H9 (cell line): ENCODE results near the gene C19orf47. TPM values are rescaled to one million over a fixed set of nuclear protein-coding genes. Genes with fewer than 3 reads are reported as not detected.

ENCODE experiments used
- DNase-seq: peaks from one replicate; pipeline ENCODE4 v3.0.0-alpha.2; 2017
- H2AFZ ChIP-seq: one replicate; pipeline ENCODE4 v1.6.1; 2013; ENCODE audit warnings: mild to moderate bottlenecking, low read length, control low read depth, moderate library complexity
- H2AK5ac ChIP-seq: 2 replicates; pipeline ENCODE4 v1.6.1; 2013; ENCODE audit warnings: low read length, control low read depth, mixed read lengths; ENCODE audit not compliant: insufficient read length
- H2BK120ac ChIP-seq: one replicate; pipeline ENCODE4 v1.6.1; 2013; ENCODE audit warnings: low read depth, mild to moderate bottlenecking, low read length, control low read depth, inconsistent platforms; ENCODE audit not compliant: poor library complexity, severe bottlenecking
- H2BK12ac ChIP-seq: 2 replicates; pipeline ENCODE4 v1.6.1; 2013; ENCODE audit warnings: low read length, control low read depth, mixed read lengths, low read depth; ENCODE audit not compliant: insufficient read length
- H2BK15ac ChIP-seq: 2 replicates; pipeline ENCODE4 v1.6.1; 2013; ENCODE audit warnings: low read depth, low read length, control low read depth
- H2BK20ac ChIP-seq: one replicate; pipeline ENCODE4 v1.6.1; 2013; ENCODE audit warnings: low read depth, mild to moderate bottlenecking, low read length, control low read depth, inconsistent platforms; ENCODE audit not compliant: poor library complexity, severe bottlenecking
- H2BK5ac ChIP-seq: 2 replicates; pipeline ENCODE4 v1.6.1; 2013; ENCODE audit warnings: low read length, control low read depth, mixed read lengths; ENCODE audit not compliant: insufficient read length
- H3K14ac ChIP-seq: 2 replicates; pipeline ENCODE4 v1.6.1; 2013; ENCODE audit warnings: low read length, control low read depth; ENCODE audit not compliant: insufficient read depth
- H3K18ac ChIP-seq: 2 replicates; pipeline ENCODE4 v1.6.1; 2013; ENCODE audit warnings: low read depth, mild to moderate bottlenecking, mixed read lengths, low read length, control low read depth; ENCODE audit not compliant: insufficient read length
- H3K23ac ChIP-seq: 2 replicates; pipeline ENCODE4 v1.6.1; 2013; ENCODE audit warnings: low read length, control low read depth, mixed read lengths, low read depth; ENCODE audit not compliant: insufficient read length
- H3K23me2 ChIP-seq: 2 replicates; pipeline ENCODE4 v1.6.1; 2013; ENCODE audit warnings: low read depth, mild to moderate bottlenecking, mixed read lengths, low read length, control low read depth; ENCODE audit not compliant: insufficient read length, poor library complexity, severe bottlenecking
- H3K27ac ChIP-seq: 2 replicates; pipeline ENCODE4 v1.5.1; 2013; ENCODE audit warnings: low read length, control low read depth, mixed read lengths, low read depth; ENCODE audit not compliant: insufficient read length
- H3K27me3 ChIP-seq: 2 replicates; pipeline ENCODE4 v1.6.1; 2013; ENCODE audit warnings: low read length, control low read depth, inconsistent platforms; ENCODE audit not compliant: insufficient read depth
- H3K4ac ChIP-seq: 2 replicates; pipeline ENCODE4 v1.6.1; 2013; ENCODE audit warnings: low read depth, mild to moderate bottlenecking, control low read depth, inconsistent platforms, low read length, moderate library complexity
- H3K4me1 ChIP-seq: 2 replicates; pipeline ENCODE4 v1.6.1; 2013; ENCODE audit warnings: low read length, control low read depth, inconsistent platforms; ENCODE audit not compliant: insufficient read depth
- H3K4me2 ChIP-seq: 2 replicates; pipeline ENCODE4 v1.6.1; 2013; ENCODE audit warnings: low read length, control low read depth, mixed read lengths; ENCODE audit not compliant: insufficient read length, insufficient read depth
- H3K56ac ChIP-seq: 2 replicates; pipeline ENCODE4 v1.6.1; 2013; ENCODE audit warnings: low read depth, mild to moderate bottlenecking, mixed read lengths, low read length, control low read depth; ENCODE audit not compliant: insufficient read length
- H3K79me1 ChIP-seq: 2 replicates; pipeline ENCODE4 v1.6.1; 2013; ENCODE audit warnings: low read depth, mild to moderate bottlenecking, moderate library complexity, low read length, control low read depth, inconsistent platforms; ENCODE audit not compliant: insufficient read depth, poor library complexity, severe bottlenecking
- H3K79me2 ChIP-seq: 2 replicates; pipeline ENCODE4 v1.6.1; 2013; ENCODE audit warnings: low read length, control low read depth, inconsistent platforms; ENCODE audit not compliant: insufficient read depth
- H3K9ac ChIP-seq: 2 replicates; pipeline ENCODE4 v1.6.1; 2013; ENCODE audit warnings: low read length, control low read depth, mixed read lengths; ENCODE audit not compliant: insufficient read length; ENCODE audit errors: extremely low read depth
- H3K9me3 ChIP-seq: one replicate; pipeline ENCODE4 v1.6.1; 2013; ENCODE audit warnings: low read depth, low read length, inconsistent platforms; ENCODE audit not compliant: control insufficient read depth
- H3T11ph ChIP-seq: one replicate; pipeline ENCODE4 v1.6.1; 2013; ENCODE audit warnings: mild to moderate bottlenecking, low read length, control low read depth, inconsistent platforms
- H4K20me1 ChIP-seq: one replicate; pipeline ENCODE4 v1.6.1; 2013; ENCODE audit not compliant: control insufficient read depth, insufficient read length, insufficient read depth
- H4K5ac ChIP-seq: 2 replicates; pipeline ENCODE4 v1.6.1; 2013; ENCODE audit warnings: low read depth, mild to moderate bottlenecking, mixed read lengths, low read length, control low read depth; ENCODE audit not compliant: insufficient read length
- H4K8ac ChIP-seq: replicated peaks from 2 replicates; pipeline ENCODE4 v1.6.1; 2013; ENCODE audit warnings: low read length, control low read depth, mixed read lengths, low read depth; ENCODE audit not compliant: insufficient read length
- H4K91ac ChIP-seq: 2 replicates; pipeline ENCODE4 v1.6.1; 2013; ENCODE audit warnings: low read depth, mild to moderate bottlenecking, moderate library complexity, mixed read lengths, low read length, control low read depth; ENCODE audit not compliant: insufficient read length
- H3K27ac Mint-ChIP-seq, 3 experiments: 2 replicates in 2 of 3; 3 replicates in 1 of 3; pipeline ENCODE4 v1.8.0; 2020 to 2021; ENCODE audit warnings: mixed read lengths in 3 of 3, mild to moderate bottlenecking in 1 of 3, moderate library complexity in 1 of 3
- H3K27me3 Mint-ChIP-seq: 2 replicates; pipeline ENCODE4 v1.8.0; 2021; ENCODE audit warnings: low read depth, mild to moderate bottlenecking, moderate library complexity, mixed read lengths
- H3K36me3 Mint-ChIP-seq, 3 experiments: 2 replicates in 2 of 3; 3 replicates in 1 of 3; pipeline ENCODE4 v1.8.0; 2020 to 2021; ENCODE audit warnings: low read depth in 3 of 3, mixed read lengths in 3 of 3; ENCODE audit not compliant: insufficient read depth in 1 of 3
- H3K4me1 Mint-ChIP-seq, 2 experiments: 2 replicates each; pipeline ENCODE4 v1.8.0; 2020; ENCODE audit warnings: mixed read lengths in 2 of 2
- H3K4me3 Mint-ChIP-seq, 2 experiments: 2 replicates in 1 of 2; 3 replicates in 1 of 2; pipeline ENCODE4 v1.8.0; 2020 to 2021; ENCODE audit warnings: mild to moderate bottlenecking in 2 of 2, mixed read lengths in 2 of 2, moderate library complexity in 1 of 2
- H3K9me3 Mint-ChIP-seq, 2 experiments: 2 replicates in 1 of 2; 3 replicates in 1 of 2; pipeline ENCODE4 v1.8.0; 2020; ENCODE audit warnings: mild to moderate bottlenecking in 2 of 2, mixed read lengths in 2 of 2, moderate library complexity in 1 of 2
- WGBS: extraction: QIAGEN DNeasy Blood & Tissue Kit; methylation state at CpG from one replicate; pipeline ENCODE4 v1.1.7; 2013; ENCODE audit warnings: missing lambda C conversion rate, low lambda C conversion rate, mixed read lengths; ENCODE audit not compliant: insufficient read length; ENCODE audit errors: extremely low coverage; 5-methylcytosine and 5-hydroxymethylcytosine counted together
- total RNA-seq: library from RNA; stranded (reverse); gene quantifications from 2 replicates; pipeline ENCODE4 v1.2.1, GENCODE V29; 2021
- TF ChIP-seq, protein P1 (sequence below): fragments of 200-600 bp; sonication (generic); conservative IDR thresholded peaks from 3 replicates; pipeline ENCODE4 v1.8.0; 2021; ENCODE audit warnings: antibody characterized with exemption, mild to moderate bottlenecking

C19orf47 gene
- total RNA-seq, 1 experiment from 2014 or later = 19.4 TPM

DNA sequence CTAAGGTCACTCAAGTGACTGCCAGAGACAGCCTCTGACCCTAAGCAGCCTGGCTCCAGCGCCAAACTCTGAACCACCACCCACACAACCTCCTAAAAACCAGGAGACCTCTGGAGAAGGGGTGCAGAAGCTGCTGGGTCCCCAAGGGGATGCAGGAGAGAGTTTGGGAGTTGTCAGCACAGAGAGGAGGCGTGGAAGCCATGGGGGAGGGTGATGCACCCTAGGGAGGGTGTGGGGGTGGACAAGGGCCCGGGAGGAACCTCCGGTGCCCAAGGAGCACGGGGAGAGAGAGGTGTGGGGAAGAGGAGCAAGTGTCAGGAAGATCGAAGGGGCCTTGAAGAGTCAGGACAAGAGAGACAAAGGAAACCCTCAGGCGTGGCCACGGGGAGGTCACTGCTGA lies 43.9 kb upstream of the C19orf47 start:
- Histone ChIP-seq H3K79me2 (no peaks in the 10 kb centered on the region), H3K4me1 (no peaks in the 10 kb centered on the region), H3K23ac (no peak overlapping the region), H4K20me1 (no peaks in the 10 kb centered on the region), H3K4me2 (no peak overlapping the region), H3K18ac (no peak overlapping the region), H3K14ac (no peak overlapping the region), H3K56ac (no peak overlapping the region), H2BK15ac (no peak overlapping the region), H3K27ac (no peak overlapping the region), H2AFZ (no peak overlapping the region), H4K8ac (no peak overlapping the region), H3K9me3 (no peaks in the 10 kb centered on the region), H4K91ac (no peak overlapping the region), H3K4ac (no peak overlapping the region), H2BK5ac (no peak overlapping the region), H3T11ph (no peak overlapping the region), H2BK12ac (no peak overlapping the region), H2BK20ac (no peak overlapping the region), H2BK120ac (no peak overlapping the region), H3K79me1 (no peaks in the 10 kb centered on the region), H2AK5ac (no peak overlapping the region), H3K27me3 (no peaks in the 10 kb centered on the region), H3K23me2 (no peaks in the 10 kb centered on the region), H3K9ac (no peak overlapping the region), H4K5ac (no peak overlapping the region)
- WGBS = no CpG with 5 or more reads among the region's 8 CpGs
- TF ChIP-seq, protein P1, sequence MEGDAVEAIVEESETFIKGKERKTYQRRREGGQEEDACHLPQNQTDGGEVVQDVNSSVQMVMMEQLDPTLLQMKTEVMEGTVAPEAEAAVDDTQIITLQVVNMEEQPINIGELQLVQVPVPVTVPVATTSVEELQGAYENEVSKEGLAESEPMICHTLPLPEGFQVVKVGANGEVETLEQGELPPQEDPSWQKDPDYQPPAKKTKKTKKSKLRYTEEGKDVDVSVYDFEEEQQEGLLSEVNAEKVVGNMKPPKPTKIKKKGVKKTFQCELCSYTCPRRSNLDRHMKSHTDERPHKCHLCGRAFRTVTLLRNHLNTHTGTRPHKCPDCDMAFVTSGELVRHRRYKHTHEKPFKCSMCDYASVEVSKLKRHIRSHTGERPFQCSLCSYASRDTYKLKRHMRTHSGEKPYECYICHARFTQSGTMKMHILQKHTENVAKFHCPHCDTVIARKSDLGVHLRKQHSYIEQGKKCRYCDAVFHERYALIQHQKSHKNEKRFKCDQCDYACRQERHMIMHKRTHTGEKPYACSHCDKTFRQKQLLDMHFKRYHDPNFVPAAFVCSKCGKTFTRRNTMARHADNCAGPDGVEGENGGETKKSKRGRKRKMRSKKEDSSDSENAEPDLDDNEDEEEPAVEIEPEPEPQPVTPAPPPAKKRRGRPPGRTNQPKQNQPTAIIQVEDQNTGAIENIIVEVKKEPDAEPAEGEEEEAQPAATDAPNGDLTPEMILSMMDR = no peak
- Mint-ChIP-seq H3K27ac (peak overlapping the region in 2 of 3 experiments; percentile 18 to 51; a peak in 4 of 7 replicates), H3K27me3 (peaks cover 6% of the 10 kb centered on the region), H3K9me3 (no peaks in the 10 kb centered on the region), H3K4me3 (no peak overlapping the region), H3K4me1 (peaks cover 7 to 9% of the 10 kb centered on the region in 2 experiments), H3K36me3 (no peaks in the 10 kb centered on the region; a peak in 1 of 7 replicates)
- DNase-seq = no peak
